Kidney glomerular epithelial cell (primary cell): ENCODE results near the gene PTPN11.

ENCODE experiments used
- DNase-seq: peaks from one replicate; lab custom pipeline; 2025; lab: John Stamatoyannopoulos, UW

The PTPN11 gene

DNA sequence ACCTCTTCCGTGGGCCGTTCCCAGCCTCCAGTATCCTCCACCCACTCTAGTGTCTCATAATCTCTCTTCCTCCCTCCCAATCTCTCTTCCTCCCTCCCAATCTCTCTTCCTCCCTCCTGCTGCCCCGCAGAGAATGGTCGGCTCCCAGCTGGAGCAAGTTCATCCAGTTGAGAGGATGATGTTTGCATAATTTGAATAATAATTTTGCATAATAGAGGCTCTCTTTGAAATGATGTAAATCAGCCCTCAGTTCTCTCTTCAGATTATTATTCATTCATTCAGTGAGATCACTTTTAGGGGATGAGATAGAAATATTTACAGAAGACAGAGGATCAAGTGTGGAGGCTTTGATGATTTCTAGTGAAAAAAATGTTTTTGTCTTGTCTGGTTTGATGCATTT lies 125.0 kb downstream of the PTPN11 start:
- DNase-seq: no peak

DNA sequence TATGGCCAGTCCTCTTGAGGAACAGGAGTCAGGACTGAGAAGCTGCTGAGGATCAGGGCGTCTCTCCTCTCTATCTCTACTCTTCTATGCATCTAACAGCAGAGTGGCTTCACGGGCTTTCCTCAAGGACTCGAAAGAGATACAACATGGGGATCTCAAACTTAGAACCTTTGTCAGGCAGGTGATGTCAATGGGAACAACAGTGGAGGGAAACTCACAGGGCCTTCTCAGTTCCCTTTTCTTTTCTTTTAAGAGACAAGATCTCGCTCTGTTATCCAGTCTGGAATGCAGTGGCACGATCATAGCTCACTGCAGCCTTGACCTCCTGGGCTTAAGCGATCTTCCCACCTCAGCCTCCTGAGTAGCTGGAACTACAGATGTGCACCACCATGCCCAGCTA lies 127.6 kb downstream of the PTPN11 start:
- no peak for DNase-seq

- DNase-seq: no peak
Measured at GRCh38 chr12:112546996-112547395, 128.2 kb downstream of the PTPN11 start.

GRCh38 chr12:112549031-112549430 lies 130.3 kb downstream of the PTPN11 start:
- no peak for DNase-seq

GRCh38 chr12:112551681-112552080 lies 132.9 kb downstream of the PTPN11 start:
- no peak for DNase-seq

GRCh38 chr12:112555621-112556233 lies 137.0 kb downstream of the PTPN11 start:
- no peak for DNase-seq

- DNase-seq: no peak
Measured at GRCh38 chr12:112557951-112558630, 139.3 kb downstream of the PTPN11 start.
